ENCODE data around the gene ALDH1L1. TPM values are rescaled to one million over a fixed set of nuclear protein-coding genes. Genes with fewer than 3 reads are reported as not detected.

Gene ALDH1L1
- total RNA-seq, 1 donor from 2014 or later = 1.5 TPM

GRCh38 chr3:126152458-126152857 lies 27.9 kb downstream of the ALDH1L1 start:
- no peaks in the 10 kb centered on the region for H3K9me3 Mint-ChIP-seq (ENCODE audit: unreplicated experiment)
- peaks cover 5% of the 10 kb centered on the region for H3K27me3 Mint-ChIP-seq (ENCODE audit: unreplicated experiment)
- DNase-seq (ENCODE audit: extremely low spot score, unreplicated experiment) = peak; percentile 82
- no peaks in the 10 kb centered on the region for H3K36me3 Mint-ChIP-seq (ENCODE audit: unreplicated experiment)
- no peak overlapping the region for H3K27ac Mint-ChIP-seq (ENCODE audit: unreplicated experiment)
- no peaks in the 10 kb centered on the region for H3K4me1 Mint-ChIP-seq (ENCODE audit: unreplicated experiment)
- TF ChIP-seq, protein P1, sequence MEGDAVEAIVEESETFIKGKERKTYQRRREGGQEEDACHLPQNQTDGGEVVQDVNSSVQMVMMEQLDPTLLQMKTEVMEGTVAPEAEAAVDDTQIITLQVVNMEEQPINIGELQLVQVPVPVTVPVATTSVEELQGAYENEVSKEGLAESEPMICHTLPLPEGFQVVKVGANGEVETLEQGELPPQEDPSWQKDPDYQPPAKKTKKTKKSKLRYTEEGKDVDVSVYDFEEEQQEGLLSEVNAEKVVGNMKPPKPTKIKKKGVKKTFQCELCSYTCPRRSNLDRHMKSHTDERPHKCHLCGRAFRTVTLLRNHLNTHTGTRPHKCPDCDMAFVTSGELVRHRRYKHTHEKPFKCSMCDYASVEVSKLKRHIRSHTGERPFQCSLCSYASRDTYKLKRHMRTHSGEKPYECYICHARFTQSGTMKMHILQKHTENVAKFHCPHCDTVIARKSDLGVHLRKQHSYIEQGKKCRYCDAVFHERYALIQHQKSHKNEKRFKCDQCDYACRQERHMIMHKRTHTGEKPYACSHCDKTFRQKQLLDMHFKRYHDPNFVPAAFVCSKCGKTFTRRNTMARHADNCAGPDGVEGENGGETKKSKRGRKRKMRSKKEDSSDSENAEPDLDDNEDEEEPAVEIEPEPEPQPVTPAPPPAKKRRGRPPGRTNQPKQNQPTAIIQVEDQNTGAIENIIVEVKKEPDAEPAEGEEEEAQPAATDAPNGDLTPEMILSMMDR (IDR thresholded peaks at IDR 0.05) = no peak
- no peak overlapping the region for H3K4me3 Mint-ChIP-seq (ENCODE audit: unreplicated experiment)

GRCh38 chr3:126151562-126152302 lies 28.7 kb downstream of the ALDH1L1 start:
- peak; percentile 70 for DNase-seq (ENCODE audit: extremely low spot score, unreplicated experiment)
- no peak overlapping the region for H3K27ac Mint-ChIP-seq (ENCODE audit: unreplicated experiment)

DNA sequence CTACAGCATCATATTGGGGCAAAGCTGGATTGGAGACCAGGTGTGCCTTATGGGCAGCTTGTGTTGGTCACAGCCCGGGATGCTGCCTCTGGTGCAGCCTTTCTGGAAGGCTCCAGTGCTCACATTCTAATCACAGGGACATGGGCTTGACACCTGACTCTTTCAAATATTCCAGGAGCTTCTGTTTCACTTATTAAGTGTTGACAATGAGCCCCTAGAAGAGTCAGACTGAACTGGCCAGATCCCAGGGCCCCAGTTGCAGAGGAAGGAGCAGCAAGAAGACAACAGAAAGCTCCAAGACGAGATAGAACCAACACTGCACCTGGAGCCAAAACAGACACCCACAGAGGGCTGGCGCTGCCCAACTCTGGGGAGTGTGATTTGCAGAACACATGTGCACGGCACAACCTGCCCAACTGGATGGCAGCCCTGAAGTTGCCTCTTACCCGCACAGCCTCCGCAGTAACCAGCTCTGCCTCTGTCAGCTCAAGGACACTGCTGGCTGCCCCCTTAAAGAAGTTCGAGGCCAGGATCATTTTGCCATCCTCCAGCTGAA lies 30.3 kb downstream of the ALDH1L1 start:
- no peak for DNase-seq (ENCODE audit: extremely low spot score, unreplicated experiment)
- no peaks in the 10 kb centered on the region for H3K36me3 Mint-ChIP-seq (ENCODE audit: unreplicated experiment)
- TF ChIP-seq, protein P1 (IDR thresholded peaks at IDR 0.05) = no peak
- H3K9me3 Mint-ChIP-seq (ENCODE audit: unreplicated experiment) = no peaks in the 10 kb centered on the region
- H3K27ac Mint-ChIP-seq (ENCODE audit: unreplicated experiment) = no peak overlapping the region
- no peaks in the 10 kb centered on the region for H3K4me1 Mint-ChIP-seq (ENCODE audit: unreplicated experiment)
- peaks cover 15% of the 10 kb centered on the region for H3K27me3 Mint-ChIP-seq (ENCODE audit: unreplicated experiment)
- H3K4me3 Mint-ChIP-seq (ENCODE audit: unreplicated experiment) = no peak overlapping the region

More at GRCh38 chr3:126151562-126152302, 28.7 kb downstream of the ALDH1L1 start:
- Mint-ChIP-seq H3K4me1 (ENCODE audit: unreplicated experiment) (no peaks in the 10 kb centered on the region), H3K9me3 (ENCODE audit: unreplicated experiment) (no peaks in the 10 kb centered on the region), H3K4me3 (ENCODE audit: unreplicated experiment) (no peak overlapping the region), H3K36me3 (ENCODE audit: unreplicated experiment) (no peaks in the 10 kb centered on the region), H3K27me3 (ENCODE audit: unreplicated experiment) (peaks cover 5% of the 10 kb centered on the region)
- TF ChIP-seq, protein P1 (IDR thresholded peaks at IDR 0.05) = no peak

DNA sequence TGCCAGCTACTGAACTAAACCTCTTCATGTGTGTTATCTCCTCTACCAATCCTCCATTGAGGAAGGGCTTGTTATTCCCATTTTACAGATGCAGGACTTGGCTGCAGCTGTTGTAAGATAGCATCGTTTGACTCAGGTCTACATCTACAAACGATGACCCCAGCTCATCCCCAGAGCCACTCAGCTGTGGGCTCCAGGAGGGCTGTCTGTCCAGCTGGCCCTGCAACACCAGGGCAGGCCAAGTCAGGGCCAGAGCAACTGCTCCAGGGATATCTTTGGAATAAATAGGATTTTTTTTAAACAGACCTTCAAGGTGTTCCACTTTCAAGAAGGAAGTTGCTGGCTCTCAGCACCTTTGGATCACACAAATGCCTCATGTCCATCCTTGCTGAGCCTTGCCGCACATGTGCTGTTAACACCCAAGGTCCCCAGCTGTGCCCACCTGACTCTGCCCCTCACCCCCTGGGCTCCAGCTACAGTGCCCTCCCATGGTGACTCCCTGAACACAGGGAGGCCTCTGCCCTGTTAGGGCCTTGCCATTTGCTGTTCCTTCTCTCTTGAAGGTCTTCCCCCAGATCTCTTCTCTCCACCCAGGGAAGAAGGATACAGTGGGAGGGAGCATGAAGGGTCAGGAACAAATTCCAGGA lies 31.0 kb downstream of the ALDH1L1 start:
- peak; percentile 68 for DNase-seq (ENCODE audit: extremely low spot score, unreplicated experiment)
- TF ChIP-seq, protein P1 (IDR thresholded peaks at IDR 0.05) = no peak
- H3K27ac Mint-ChIP-seq (ENCODE audit: unreplicated experiment) = no peak overlapping the region
- no peaks in the 10 kb centered on the region for H3K36me3 Mint-ChIP-seq (ENCODE audit: unreplicated experiment)
- H3K4me3 Mint-ChIP-seq (ENCODE audit: unreplicated experiment) = no peak overlapping the region
- peaks cover 21% of the 10 kb centered on the region for H3K27me3 Mint-ChIP-seq (ENCODE audit: unreplicated experiment)
- H3K4me1 Mint-ChIP-seq (ENCODE audit: unreplicated experiment) = no peaks in the 10 kb centered on the region
- no peaks in the 10 kb centered on the region for H3K9me3 Mint-ChIP-seq (ENCODE audit: unreplicated experiment)

Measured in osteocyte (in vitro differentiated cells).